H7 (cell line): ENCODE measurements around the gene BLVRA. TPM values are rescaled to one million over a fixed set of nuclear protein-coding genes. Genes with fewer than 3 reads are reported as not detected.

Experiments
- DNase-seq: peaks from one replicate; pipeline ENCODE4 v3.0.0; 2012
- H3K27me3 ChIP-seq: 2 replicates; pipeline ENCODE4 v1.6.0; 2011; ENCODE audit warnings: mild to moderate bottlenecking, low read length; ENCODE audit not compliant: control insufficient read depth, insufficient read depth
- H3K36me3 ChIP-seq: replicated peaks from 2 replicates; pipeline ENCODE4 v1.5.1; 2011; ENCODE audit warnings: low read length; ENCODE audit not compliant: control insufficient read depth, insufficient read depth
- H3K4me3 ChIP-seq: 2 replicates; pipeline ENCODE4 v1.5.1; 2011; ENCODE audit warnings: low read depth, mild to moderate bottlenecking, control low read depth, low read length, moderate library complexity; ENCODE audit not compliant: insufficient read depth
- total RNA-seq: library from RNA; depleted of rRNA; stranded (reverse); fragments of >200 nt; shearing (Covaris generic); gene quantifications from 2 replicates; pipeline ENCODE4 v1.2.3, GENCODE V29; 2014

BLVRA gene
- total RNA-seq, 1 experiment from 2014 or later = 18.1 TPM

DNA sequence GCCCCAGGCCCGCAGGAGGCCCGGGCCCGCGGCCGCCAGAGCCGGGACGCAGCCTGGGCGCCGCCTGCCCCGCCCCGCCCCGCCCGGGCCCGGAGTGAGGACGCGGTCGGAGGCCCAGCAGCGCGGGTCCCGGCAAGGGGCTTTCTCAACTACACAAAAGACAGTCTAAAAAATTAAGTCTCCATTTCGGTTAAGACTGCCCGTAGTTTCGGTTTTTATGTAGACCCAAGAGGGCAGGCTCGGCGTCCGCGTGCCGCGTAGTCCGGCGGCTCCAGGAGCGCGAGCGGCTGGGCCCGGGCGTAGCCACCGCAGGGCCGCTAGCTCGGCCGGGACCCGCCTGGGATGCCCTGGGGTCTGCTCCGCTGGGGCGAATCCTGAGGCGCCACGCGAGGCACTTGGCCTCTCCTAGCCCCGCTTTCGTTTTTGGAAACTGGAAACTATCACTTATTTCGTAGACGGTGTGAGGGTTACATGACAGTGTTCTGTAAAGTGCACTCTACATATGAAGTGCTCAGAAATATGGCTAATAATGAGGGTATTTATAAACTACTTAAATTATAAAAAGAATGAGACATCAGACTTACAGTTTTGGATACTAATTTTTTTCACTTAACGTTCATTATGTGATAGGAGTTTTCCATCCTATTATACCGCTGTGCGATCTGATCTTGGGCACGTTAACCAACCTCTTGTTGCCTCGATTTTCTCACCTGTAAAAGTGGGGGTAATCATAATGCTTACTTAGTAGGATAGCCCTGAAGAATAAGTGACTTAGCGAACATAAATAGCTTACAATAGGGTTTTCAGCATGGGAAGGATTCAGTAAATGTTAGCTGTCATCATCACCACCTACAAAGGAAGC, 573 bp downstream of the BLVRA start:
- DNase-seq = peak; percentile 85
- no peaks in the 10 kb centered on the region for H3K36me3 ChIP-seq
- peaks cover 26% of the 10 kb centered on the region for H3K27me3 ChIP-seq
- peak overlapping the region; percentile 84 for H3K4me3 ChIP-seq

DNA sequence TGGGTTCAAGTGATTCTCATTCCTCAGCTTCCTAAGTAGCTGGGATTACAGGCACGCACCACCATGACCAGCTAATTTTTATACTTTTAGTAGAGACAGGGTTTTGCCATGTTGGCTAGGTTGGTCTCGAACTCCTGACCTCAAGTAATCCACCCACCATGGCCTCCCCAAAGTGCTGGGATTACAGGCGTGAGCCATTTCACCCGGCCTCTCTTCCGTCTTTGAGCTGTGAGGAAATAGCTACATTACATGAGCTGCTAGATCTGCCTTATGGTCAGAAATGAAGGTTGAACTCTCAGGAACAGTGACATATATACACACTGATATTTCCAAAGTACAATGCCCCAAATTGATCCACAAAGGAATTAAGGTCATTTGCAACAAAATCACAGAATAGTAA, 2.4 kb downstream of the BLVRA start:
- H3K27me3 ChIP-seq = peaks cover 26% of the 10 kb centered on the region
- H3K4me3 ChIP-seq = no peak overlapping the region
- H3K36me3 ChIP-seq = no peaks in the 10 kb centered on the region
- no peak for DNase-seq

DNA sequence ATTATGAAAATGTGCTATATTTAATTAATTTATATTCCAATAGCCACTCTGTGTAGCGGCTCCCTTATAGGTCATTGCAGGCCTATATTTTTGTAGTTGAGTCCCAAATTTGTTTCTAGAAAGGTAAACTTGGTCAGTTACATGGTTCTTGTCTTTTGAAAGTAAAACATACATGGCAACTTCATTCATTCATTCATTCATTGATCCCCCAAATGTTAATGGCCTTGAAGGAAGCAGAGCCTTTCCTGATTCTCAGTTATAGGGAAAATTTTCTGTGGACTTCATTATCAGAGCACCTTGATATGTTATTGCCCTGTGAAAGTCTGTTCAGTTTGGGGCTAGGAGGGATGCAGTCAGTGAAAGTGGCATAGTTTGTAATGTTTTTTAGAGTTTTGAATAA, 2.9 kb downstream of the BLVRA start:
- DNase-seq = no peak
- Histone ChIP-seq H3K27me3 (peaks cover 26% of the 10 kb centered on the region), H3K36me3 (no peaks in the 10 kb centered on the region), H3K4me3 (no peak overlapping the region)

DNA sequence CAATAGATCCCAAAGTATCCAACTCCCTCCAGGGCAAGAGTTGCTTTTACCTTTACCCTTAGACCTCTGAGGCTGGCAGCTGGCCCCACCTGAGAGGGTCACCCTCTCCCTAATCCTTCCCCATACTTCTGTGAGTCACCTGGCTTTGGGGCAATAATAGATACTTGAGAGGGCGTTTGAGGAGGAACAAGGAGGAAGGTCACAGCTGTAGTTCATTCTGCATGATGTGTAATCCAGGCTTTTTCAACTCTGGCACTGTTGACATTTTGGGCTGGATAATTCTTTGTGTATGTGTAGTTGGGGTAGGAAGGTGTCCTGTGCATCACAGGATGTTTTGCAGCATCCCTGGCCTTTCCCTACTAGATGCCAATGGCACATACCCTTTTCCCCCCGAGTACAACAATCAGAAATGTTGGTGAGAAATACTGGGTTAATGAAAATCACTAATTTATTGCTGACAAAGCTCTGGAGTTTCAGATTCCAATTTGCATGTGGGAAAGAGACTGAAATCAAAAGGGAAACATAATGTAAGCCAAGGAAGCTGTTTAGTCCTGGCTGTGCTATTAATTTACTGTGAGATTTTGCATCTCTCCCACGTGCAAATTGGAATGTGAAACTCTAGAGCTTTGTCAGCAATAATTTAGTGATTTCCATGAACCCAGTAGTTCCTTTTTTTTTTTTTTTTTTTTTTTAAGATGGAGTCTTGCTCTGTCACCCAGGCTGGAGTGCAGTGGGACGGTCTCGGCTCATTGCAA, 3.6 kb downstream of the BLVRA start:
- H3K4me3 ChIP-seq = no peak overlapping the region
- no peak for DNase-seq
- peaks cover 22% of the 10 kb centered on the region for H3K27me3 ChIP-seq
- H3K36me3 ChIP-seq = no peaks in the 10 kb centered on the region

DNA sequence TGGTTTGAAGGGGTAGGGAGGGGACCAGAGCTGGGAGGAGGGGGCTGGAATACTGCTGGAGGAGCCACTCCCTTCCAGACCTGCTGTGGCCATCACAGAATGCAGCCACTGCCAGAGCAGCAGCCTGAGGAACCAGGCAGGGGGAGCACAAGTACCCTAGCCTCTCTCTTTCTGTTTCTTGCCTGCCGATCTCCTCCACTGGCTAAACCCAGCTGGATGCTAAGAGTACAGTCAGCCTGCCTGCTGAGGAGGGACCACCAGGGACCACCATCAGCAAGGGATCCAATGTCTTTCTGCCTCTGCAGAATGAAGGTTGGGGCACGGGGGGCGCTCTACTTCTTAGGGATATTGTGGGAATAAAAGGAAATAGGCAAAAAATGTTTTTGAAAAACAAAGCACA, 4.7 kb downstream of the BLVRA start:
- H3K4me3 ChIP-seq = no peak overlapping the region
- DNase-seq = peak; percentile 61

DNA sequence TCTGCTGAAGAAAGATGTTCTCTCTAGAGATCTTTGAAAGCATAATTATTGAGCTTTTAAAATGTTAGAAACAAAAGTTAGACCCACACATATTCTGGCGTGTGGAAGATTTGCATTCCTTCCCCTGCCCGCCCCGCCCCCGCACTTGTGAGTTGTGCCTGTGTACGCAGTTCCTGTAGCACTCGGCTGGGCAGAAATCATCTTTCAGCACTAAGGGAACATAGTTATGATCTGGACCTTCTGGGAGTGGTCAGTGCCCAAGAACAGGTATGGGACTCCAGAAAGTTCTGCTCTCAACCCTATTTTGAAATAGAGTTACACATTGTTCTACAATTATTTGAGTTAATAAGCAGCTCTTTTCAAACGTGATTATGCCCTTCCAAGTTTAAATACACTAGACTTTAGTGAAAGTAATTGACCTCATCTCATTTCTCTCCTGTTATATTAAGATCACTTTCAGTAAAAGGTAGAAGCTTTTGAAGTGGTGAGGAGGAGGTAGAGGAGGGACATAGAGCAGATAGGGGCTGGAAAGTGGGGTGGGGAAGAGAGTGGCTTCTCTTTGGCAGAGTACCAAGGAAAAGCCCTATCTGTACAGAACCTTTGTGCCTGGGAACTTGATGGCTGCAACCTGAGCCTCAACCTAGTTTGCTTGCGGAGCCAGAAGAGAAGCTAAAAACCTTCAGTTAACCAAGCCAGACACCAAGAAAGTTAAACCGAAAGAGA, 5.7 kb downstream of the BLVRA start:
- Histone ChIP-seq H3K36me3 (no peaks in the 10 kb centered on the region), H3K27me3 (peaks cover 6% of the 10 kb centered on the region), H3K4me3 (no peak overlapping the region)
- no peak for DNase-seq

More for the DNA sequence above, 4.7 kb downstream of the BLVRA start:
- no peaks in the 10 kb centered on the region for H3K36me3 ChIP-seq
- H3K27me3 ChIP-seq = peaks cover 11% of the 10 kb centered on the region

DNA sequence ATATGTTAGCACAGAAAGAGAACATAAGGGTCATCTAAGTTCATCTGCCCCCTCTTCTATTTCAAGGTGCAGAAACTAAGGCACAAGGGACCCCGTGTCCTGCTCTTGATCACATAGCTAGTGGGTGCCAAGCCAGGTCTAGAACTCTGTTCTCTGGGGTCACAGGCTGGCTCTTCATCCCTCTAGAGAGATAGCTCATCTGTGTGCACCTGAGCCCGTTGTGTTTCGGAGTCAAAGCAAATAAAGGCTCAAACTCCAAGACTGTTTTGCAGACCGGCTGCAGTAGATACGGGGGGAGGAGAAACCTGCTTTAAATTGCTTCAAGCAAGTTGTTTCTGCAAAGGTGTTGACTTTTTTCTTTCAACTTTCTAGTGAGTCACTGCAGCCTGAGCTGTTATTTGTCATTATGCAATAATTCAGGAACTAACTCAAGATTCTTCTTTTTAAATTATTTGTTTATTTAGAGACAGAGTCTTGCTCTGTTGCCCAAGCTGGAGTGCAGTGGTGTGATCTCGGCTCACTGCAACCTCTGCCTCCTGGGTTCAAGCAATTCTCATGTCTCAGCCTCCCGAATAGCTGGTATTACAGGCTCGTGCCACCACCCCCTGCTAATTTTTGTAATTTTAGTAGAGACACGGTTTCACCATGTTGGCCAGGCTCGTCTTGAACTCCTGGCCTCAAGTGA, 6.5 kb downstream of the BLVRA start:
- no peak for DNase-seq
- Histone ChIP-seq H3K4me3 (no peak overlapping the region), H3K36me3 (no peaks in the 10 kb centered on the region), H3K27me3 (no peaks in the 10 kb centered on the region)

DNA sequence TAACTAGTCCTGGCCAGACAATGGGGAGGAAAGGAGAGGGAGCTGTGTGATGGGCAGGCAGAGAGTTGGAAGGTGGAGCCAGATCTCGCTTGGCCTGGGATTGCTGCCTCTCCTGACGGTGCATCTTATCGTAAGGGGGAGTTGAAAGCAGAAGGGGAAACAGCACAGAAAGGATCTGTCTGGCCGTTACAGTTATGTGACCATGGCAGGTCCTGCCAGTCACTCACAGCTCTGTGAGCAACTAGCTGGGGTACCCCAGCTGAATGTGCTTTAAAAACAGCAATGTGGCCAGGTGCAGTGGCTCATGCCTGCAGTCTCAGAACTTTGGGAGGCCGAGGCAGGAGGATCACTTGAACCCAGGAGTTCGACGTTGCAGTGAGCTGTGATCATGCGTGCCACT, 8.1 kb downstream of the BLVRA start:
- H3K4me3 ChIP-seq = no peak overlapping the region
- H3K27me3 ChIP-seq = no peaks in the 10 kb centered on the region
- peak; percentile 44 for DNase-seq
- H3K36me3 ChIP-seq = peaks cover 1% of the 10 kb centered on the region

DNA sequence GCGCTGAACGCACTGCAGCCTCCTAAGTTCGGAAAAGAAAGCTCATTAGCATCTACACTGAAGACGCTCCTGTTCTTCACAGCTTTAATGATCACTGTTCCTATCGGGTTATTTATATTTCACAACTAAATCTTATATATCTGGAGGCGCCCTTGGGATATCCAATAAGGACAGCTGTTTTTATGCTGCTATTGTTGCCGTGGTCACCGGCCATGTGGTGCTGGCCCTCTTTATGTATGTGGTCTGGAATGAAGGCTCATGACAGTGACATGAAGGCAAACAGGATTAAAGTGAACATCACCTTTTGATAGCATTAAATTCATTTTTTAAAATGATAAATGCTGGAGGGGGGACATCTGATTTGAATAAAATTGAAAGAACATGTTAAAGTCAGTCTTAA, 8.8 kb downstream of the BLVRA start:
- no peak for DNase-seq
- Histone ChIP-seq H3K4me3 (no peak overlapping the region), H3K36me3 (peaks cover 1% of the 10 kb centered on the region), H3K27me3 (no peaks in the 10 kb centered on the region)

DNA sequence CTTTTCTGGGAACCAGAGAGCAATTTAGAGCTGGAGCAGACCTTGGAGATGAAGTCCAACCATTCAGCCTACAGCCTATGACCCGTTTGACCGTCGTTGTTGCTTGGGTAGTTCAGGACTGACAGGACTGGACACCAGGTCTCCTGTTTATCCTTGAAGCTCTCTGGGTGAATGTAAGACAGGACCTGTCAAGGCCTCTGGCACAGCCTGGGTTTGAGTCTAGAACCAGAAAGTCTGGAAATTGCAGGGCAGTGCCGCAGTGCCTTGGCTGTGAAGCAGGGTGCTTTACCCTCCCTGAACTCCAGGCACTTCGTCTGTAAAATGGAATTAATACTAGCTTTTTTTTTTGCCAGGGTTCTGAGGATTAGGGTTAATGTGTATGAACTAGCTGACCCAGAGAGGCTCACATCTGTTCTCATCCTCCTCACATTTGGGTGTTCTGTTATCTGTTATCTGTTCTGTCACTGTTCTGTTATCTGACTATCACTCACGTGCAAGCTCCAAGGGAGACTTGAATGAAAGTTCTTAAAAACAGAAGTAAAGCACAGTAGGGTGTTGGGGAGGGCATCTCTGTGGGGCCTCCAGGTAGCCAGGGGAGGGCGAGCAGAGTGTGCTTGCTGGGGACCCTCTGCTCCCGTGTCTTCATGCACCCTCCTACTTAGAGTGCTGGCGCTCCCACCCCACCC, 9.9 kb downstream of the BLVRA start:
- H3K4me3 ChIP-seq = no peak overlapping the region
- no peak for DNase-seq

DNA sequence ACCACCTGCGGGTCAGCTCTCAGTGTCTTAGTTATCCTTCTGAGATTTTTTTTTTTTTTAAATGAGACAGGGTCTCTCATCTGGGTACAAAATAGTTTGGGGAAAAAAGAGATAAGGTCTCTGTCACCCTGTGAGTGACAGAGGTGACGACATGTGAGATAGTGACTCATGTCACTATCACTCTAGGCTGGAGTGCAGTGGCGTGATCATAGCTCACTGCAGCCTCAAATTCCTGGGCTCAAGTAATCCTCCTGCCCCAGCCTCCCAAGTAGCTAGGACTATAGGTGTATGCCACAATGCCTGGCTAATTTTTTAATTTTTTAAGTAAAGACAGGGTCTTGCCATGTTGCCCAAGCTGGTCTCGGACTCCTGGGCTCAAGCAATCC, 10.4 kb downstream of the BLVRA start:
- H3K36me3 ChIP-seq = peaks cover 1% of the 10 kb centered on the region
- no peak for DNase-seq
- H3K27me3 ChIP-seq = no peaks in the 10 kb centered on the region
- H3K4me3 ChIP-seq = no peak overlapping the region

More for the DNA sequence above, 9.9 kb downstream of the BLVRA start:
- Histone ChIP-seq H3K36me3 (peaks cover 1% of the 10 kb centered on the region), H3K27me3 (no peaks in the 10 kb centered on the region)

DNA sequence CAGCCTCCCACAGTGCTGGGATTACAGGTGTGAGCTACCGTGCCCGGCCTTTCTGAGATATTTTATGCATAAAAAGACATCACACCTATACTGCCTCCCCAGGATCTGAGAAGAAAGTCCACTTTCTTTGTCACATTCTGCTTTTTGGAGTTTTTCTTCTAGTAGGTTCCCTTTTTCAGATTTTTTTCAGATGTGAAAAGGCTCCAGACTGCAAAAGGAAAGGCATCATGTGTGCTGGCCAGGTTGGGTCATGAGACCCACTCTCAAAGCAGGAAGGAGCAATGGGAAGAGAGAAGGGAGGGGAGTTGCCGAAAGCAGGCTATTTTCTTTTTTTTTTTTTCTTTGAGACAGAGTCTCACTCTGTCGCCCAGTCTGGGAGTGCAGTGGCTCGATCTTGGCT, 10.8 kb downstream of the BLVRA start:
- H3K4me3 ChIP-seq = no peak overlapping the region
- peaks cover 1% of the 10 kb centered on the region for H3K36me3 ChIP-seq
- no peaks in the 10 kb centered on the region for H3K27me3 ChIP-seq
- DNase-seq = no peak

DNA sequence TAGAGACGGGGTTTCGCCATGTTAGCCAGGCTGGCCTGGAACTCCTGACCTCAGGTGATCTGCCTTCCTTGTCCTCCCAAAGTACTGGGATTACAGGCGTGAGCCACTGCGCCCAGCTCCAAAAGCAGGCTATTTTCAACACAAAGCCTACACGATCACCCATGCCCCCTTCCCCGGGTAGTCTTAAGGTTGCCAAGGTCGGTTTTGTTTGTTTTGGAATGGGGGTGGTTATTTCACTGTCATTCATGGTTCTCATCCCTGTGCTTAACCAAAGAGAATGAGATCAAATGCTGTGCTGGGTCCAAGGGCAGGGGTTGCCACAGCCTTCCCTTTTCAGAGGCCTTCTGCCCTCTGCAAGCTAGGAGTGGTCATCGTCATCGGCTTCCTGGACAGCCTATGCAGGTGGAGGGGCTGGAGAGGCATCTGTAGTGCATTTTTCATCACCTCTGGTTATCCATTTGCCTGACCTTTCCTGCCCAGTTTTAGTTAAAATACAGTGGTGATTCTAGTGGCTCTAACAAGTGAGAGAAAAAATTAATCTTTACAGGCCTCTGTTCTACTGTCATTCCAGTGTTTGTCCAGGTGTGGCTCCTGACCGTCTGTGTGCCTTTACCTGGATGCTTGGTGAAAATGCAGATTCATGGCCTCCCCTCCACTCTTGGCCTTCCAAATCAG, 11.4 kb downstream of the BLVRA start:
- DNase-seq = no peak
- H3K36me3 ChIP-seq = peaks cover 1% of the 10 kb centered on the region
- H3K27me3 ChIP-seq = no peaks in the 10 kb centered on the region
- H3K4me3 ChIP-seq = no peak overlapping the region
